Epithelial cell of esophagus (primary cell): Measurements from ENCODE around the gene HPCAL4.

Experiments used
- DNase-seq: peaks from one replicate; pipeline ENCODE4 v3.0.0; 2010; ENCODE audit warnings: low read depth
- H3K4me3 ChIP-seq: 2 replicates; pipeline ENCODE4 v1.5.1; 2011; ENCODE audit warnings: mild to moderate bottlenecking, low read length, control low read depth
- TF ChIP-seq, protein P1 (sequence below): IDR thresholded peaks from 2 replicates; pipeline ENCODE4 v1.5.1; 2011; ENCODE audit warnings: low read depth, mild to moderate bottlenecking, low read length, control low read depth, inconsistent platforms; ENCODE audit not compliant: insufficient read depth; ENCODE audit errors: missing control alignments

Gene HPCAL4

DNA sequence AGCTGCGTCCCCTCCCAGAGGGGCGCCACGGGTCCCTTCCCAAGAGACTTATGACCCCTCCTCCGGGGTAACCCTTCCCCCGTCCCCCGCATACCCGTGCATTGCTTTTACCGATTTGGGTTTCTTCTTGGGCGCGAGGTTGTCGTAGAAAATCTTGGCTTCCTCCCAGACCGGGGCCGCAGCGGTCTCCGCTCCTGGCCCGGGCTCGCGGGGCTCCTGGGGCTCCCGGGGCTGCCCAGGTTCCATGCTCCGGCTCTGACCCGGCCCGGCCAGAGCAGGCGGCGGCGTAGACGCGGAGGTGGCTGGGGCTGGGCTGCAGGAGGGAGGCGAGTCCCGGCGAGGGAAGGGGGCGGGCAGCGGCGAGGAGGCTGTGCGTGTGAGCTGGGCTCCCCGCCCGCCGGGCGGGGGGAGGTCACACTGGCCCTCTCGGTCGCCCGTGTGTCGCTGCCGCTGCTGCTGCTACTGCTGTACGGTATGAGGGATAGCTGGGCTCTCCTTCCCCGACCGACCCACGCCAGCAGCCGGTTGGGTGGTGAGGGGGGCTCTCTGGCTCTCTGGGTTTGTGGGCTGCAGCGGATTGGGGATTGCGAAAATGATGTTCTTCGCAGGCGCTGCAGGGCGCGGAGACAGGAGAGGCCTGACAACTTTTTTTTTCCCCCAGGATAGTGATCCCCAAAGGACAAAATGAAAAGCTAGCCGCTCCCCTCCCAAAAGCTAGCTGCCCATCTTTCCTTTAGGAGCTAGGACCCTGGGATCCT is 19.3 kb downstream of the HPCAL4 start, which contains the start of gene NT5C1A:
NT5C1A (minus strand) TSS at position 315 of the 758 bp plus-strand sequence; CDS start at position 246, 69 bp downstream.
- H3K4me3 ChIP-seq = peak within 1 kb of the TSS; percentile 24
- no peak for DNase-seq
- TF ChIP-seq, protein P1, sequence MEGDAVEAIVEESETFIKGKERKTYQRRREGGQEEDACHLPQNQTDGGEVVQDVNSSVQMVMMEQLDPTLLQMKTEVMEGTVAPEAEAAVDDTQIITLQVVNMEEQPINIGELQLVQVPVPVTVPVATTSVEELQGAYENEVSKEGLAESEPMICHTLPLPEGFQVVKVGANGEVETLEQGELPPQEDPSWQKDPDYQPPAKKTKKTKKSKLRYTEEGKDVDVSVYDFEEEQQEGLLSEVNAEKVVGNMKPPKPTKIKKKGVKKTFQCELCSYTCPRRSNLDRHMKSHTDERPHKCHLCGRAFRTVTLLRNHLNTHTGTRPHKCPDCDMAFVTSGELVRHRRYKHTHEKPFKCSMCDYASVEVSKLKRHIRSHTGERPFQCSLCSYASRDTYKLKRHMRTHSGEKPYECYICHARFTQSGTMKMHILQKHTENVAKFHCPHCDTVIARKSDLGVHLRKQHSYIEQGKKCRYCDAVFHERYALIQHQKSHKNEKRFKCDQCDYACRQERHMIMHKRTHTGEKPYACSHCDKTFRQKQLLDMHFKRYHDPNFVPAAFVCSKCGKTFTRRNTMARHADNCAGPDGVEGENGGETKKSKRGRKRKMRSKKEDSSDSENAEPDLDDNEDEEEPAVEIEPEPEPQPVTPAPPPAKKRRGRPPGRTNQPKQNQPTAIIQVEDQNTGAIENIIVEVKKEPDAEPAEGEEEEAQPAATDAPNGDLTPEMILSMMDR = no peak

DNA sequence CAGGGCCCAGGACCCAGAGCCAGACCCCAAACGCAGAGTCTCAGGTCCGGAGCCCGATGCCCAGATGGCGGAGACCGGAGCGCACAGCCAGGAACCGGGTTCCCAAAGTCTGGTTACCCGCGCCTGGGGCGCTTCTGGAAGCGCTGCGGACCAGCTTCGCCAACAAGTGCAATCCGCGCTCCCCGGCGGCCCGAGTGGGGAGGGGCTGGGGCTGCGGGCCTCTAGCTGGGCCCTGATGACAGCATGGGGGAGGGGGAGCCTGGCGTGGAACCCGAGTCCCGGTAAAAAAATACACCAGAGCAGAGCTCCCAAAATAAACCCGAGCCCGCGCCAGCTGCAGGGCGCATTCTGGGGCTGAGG is 19.8 kb downstream of the HPCAL4 start:
- TF ChIP-seq, protein P1 = no peak
- no peak for DNase-seq
- peak overlapping the region; percentile 24 for H3K4me3 ChIP-seq

DNA sequence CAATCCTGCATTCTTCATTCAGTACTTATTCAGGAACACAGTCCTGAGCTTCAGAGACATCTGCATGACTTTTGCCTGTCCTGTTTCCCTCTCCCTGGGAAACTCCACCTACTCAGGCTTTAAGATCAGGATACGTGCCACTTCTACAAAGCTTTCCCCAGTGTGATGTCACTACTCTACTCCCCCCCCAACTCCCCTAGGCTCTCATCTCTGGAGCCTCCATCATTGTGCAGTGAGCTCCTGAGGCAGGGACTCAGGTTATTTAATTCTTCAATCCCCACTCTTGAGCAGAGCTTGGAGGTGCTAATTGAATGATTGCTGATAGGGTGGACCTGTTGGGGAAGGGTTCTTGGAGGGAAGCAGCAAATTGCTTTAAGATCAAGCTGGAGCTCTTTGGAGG is 20.5 kb downstream of the HPCAL4 start:
- DNase-seq = no peak
- no peak overlapping the region for H3K4me3 ChIP-seq
- TF ChIP-seq, protein P1 = no peak

DNA sequence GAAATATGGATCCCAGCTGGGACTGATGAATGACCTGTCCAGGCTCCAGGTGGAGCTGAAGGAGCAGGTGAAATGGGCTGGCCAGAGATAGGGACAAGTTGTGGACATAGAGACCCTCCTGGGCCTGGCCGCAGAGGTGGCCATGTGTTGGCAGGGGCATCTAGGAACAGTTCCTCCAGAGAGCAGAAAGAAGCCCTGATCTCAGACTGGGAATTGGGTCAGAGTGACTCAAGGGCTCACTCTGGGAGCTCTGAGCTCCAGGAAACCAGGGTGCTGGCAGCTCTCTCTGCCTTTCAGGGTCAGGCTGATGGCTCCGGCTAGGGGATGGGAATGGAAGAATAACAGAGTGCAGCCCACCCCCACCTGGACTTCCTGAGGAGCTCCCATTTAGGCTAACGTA is 22.3 kb downstream of the HPCAL4 start:
- H3K4me3 ChIP-seq = no peak overlapping the region
- TF ChIP-seq, protein P1 = no peak
- no peak for DNase-seq

DNA sequence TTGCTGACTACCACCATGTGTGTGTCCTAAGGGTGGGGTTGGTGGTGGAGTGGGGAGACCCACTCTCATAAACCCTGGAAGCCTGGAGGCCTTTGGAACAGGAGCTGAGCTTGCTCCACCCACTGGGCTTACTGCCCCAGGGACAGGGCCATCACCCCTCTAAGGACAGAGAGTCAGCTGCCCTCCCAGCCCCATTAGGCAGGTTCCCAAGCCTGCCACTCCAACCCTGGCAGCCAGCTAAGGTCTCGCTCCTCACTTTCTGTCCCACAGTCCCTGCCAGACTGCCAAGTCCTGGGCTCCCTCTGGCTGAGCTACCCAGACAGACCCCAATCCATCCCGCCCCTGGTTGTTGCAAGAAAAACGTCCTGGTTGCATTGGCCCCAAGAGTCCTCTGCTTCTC is 23.1 kb downstream of the HPCAL4 start:
- TF ChIP-seq, protein P1 = no peak
- no peak for DNase-seq
- no peak overlapping the region for H3K4me3 ChIP-seq

DNA sequence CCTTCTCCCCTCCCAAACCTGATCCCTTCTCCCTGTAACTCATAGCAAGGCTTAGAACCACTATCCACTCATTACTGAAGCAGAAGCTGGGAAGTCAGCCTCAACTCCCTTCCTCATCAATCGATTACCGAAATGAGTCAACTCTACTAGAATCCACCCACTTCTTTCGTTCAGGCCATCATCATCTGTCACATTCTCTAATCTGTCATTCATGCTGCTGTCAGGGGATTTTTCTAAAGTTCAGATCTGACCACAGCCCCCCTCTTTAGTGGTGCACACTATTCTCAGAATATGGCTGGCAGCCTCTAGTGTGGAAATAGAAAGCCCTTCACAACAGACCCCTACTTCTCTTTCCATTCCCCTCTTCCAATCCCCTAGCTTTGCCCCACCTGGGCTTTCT is 24.5 kb downstream of the HPCAL4 start:
- no peak for DNase-seq
- TF ChIP-seq, protein P1 = no peak
- H3K4me3 ChIP-seq = no peak overlapping the region

DNA sequence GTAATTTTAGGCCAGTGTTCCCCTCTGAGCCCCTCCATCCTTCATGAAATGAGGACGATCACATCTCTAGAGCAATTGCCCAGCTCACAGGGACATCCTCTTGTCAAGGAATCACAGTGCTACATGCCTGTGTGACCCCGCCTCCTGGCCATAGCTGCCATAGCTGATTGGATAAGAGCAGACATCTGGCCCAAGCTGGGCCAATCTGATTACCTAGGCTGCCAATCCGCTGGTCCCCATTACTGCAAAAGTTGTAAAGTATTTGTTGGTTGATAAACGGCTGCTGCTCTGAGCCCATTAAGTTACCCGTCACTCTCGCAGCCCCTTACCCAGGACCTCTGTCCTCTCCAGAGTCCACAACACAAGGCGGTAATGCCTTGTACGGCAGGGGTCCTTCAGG is 27.7 kb downstream of the HPCAL4 start:
- TF ChIP-seq, protein P1 = no peak
- DNase-seq = no peak
- H3K4me3 ChIP-seq = no peak overlapping the region
